ENCODE results near the gene PFKFB3.

DNA sequence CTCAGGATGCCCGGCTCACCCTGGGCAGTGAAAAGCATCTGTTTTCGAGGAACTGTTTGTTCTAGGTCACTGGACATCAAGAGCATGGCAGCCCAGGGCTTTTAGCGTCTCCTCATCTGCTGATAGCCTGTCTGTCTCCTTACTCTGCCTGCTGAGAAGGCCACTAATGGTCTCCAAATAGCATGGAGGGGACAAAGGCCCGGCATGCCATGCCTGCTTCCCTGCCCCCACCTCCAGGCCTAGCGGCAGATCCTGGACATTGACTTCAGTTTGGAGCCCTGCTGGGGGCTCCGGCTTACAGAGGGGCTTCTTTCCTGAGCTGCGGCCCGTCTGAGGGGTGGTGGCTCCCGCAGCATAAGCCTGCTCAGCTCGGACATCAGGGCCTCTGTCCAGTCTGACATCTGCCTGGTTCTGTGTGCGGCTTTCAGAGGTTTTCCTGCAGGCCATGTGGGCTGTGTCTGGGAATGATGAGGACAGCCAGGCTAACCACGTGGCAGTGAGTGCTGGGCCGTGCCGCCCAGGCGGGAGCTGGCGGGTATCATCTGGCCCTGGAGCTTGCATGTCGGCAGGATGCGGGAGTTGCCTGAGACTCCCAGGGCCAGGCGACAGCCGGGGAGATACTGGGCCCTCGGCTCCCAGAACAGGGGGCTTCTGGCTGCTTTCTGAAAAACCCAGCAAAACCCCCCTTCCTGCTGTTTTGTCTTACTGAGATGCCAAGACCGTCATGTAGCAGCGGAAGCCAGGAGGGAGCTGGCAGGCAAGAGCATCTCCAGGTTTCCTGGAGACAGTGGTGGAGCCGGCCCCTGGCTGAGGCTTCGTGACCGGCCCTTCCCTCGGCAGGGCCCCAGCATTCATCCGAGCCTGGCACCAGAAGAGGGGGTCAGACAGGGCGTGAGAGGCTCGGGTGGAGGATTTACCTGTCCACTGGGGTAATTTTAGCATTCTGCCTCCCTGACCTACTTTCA is 9.2 kb downstream of the PFKFB3 start:
- TF ChIP-seq CTCF (IDR thresholded peaks at IDR 0.05; ENCODE audit: low read length) (no peak), EZH2phosphoT487 (IDR thresholded peaks at IDR 0.05; ENCODE audit: low read length) (no peak), EZH2 (optimal IDR thresholded peaks at IDR 0.05; ENCODE audit: low read depth, low read length) (no peak)
